Thyroid gland (tissue), 4 donors: ENCODE measurements around the gene MYRFL.

Source experiments
- POLR2A ChIP-seq, 2 donors: fragments of 450-650 bp; IDR thresholded peaks; one replicate each; pipeline ENCODE4 v1.6.1; 2017; ENCODE audit warnings: antibody characterized with exemption in 2 of 2, mild to moderate bottlenecking in 2 of 2, moderate library complexity in 1 of 2
- TF ChIP-seq, protein P1 (sequence below), 6 experiments: fragments of 200-600 bp in 3 of 6; fragments of 450-650 bp in 3 of 6; sonication (generic) in 3 of 6; IDR thresholded peaks; one replicate each; pipeline ENCODE4 v1.5.1; 2016 to 2019; ENCODE audit warnings: antibody characterized with exemption in 6 of 6, mild to moderate bottlenecking in 2 of 6, inconsistent platforms in 1 of 6, moderate library complexity in 1 of 6

DNA sequence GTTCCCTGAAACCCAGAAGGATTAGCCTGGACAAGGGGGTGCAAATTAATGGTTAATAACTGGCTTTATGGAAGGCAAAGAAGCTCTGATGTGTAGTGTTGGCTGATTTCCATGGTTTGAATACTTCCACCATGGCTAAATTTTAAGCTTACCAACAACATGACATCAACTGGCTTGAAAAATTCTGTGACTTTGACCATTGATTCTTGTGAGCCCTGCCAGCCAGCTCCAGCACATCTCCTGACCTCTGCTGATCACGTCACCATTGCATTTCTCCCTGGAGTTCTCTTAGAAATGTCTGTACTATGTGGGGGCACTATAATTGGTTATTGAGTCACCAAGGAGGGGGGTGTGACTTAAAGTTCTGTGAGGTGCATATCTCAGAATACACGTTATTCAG, 171.2 kb downstream of the MYRFL start:
- TF ChIP-seq, protein P1, sequence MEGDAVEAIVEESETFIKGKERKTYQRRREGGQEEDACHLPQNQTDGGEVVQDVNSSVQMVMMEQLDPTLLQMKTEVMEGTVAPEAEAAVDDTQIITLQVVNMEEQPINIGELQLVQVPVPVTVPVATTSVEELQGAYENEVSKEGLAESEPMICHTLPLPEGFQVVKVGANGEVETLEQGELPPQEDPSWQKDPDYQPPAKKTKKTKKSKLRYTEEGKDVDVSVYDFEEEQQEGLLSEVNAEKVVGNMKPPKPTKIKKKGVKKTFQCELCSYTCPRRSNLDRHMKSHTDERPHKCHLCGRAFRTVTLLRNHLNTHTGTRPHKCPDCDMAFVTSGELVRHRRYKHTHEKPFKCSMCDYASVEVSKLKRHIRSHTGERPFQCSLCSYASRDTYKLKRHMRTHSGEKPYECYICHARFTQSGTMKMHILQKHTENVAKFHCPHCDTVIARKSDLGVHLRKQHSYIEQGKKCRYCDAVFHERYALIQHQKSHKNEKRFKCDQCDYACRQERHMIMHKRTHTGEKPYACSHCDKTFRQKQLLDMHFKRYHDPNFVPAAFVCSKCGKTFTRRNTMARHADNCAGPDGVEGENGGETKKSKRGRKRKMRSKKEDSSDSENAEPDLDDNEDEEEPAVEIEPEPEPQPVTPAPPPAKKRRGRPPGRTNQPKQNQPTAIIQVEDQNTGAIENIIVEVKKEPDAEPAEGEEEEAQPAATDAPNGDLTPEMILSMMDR (IDR thresholded peaks at IDR 0.05) = no peak
- TF ChIP-seq POLR2A (IDR thresholded peaks at IDR 0.05) = no peak
